ENCODE results near the gene UBL5.

- TF ChIP-seq CTCF (conservative IDR thresholded peaks at IDR 0.05 in 1 of 2, IDR thresholded peaks at IDR 0.05 in 1 of 2; ENCODE audit: extremely low read depth in 1 of 2, insufficient read depth in 1 of 2, low read depth in 1 of 2, low read length in 2 of 2) (no peak), EZH2 (IDR thresholded peaks at IDR 0.05; ENCODE audit: borderline replicate concordance, low read length) (no peak)
Measured at GRCh38 chr19:9878511-9879196, 50.9 kb downstream of the UBL5 start.
